Hepatocyte (in vitro differentiated cells): ENCODE measurements around the gene FGF4. TPM values are rescaled to one million over a fixed set of nuclear protein-coding genes. Genes with fewer than 3 reads are reported as not detected.
"Not testable (repeated sequence)": the region's sequence is repeated elsewhere in the genome, so short reads cannot be mapped to it uniquely, and the experiment has no call there.

Experiments used
- DNase-seq: peaks from one replicate; pipeline ENCODE4 v3.0.0-alpha.2; 2016; ENCODE audit warnings: low spot score
- H2AFZ ChIP-seq: fragments of 200-600 bp; sonication (generic); 2 replicates; pipeline ENCODE4 v1.6.0; 2016; ENCODE audit warnings: antibody characterized with exemption, mild to moderate bottlenecking
- H3K27ac ChIP-seq: fragments of 200-600 bp; sonication (generic); 2 replicates; pipeline ENCODE4 v1.5.1; 2016; ENCODE audit warnings: mild to moderate bottlenecking
- H3K27me3 ChIP-seq: fragments of 200-600 bp; sonication (generic); 2 replicates; pipeline ENCODE4 v1.6.1; 2016
- H3K36me3 ChIP-seq: fragments of 200-600 bp; sonication (generic); replicated peaks from 2 replicates; pipeline ENCODE4 v1.5.1; 2016; ENCODE audit warnings: low read depth; ENCODE audit not compliant: insufficient read depth
- H3K4me1 ChIP-seq: fragments of 200-600 bp; sonication (generic); 2 replicates; pipeline ENCODE4 v1.5.1; 2016; ENCODE audit warnings: mild to moderate bottlenecking, moderate library complexity; ENCODE audit not compliant: insufficient read depth
- H3K4me2 ChIP-seq: fragments of 200-600 bp; sonication (generic); 2 replicates; pipeline ENCODE4 v1.6.0; 2016
- H3K4me3 ChIP-seq: fragments of 200-600 bp; sonication (generic); 2 replicates; pipeline ENCODE4 v1.5.1; 2016; ENCODE audit warnings: mild to moderate bottlenecking
- H3K79me2 ChIP-seq: fragments of 200-600 bp; sonication (generic); 2 replicates; pipeline ENCODE4 v1.6.0; 2017; ENCODE audit warnings: mild to moderate bottlenecking
- H3K9me2 ChIP-seq: fragments of 200-600 bp; sonication (generic); replicated peaks from 2 replicates; pipeline ENCODE4 v1.6.0; 2017; ENCODE audit warnings: mild to moderate bottlenecking; ENCODE audit not compliant: insufficient read depth
- H3K9me3 ChIP-seq: fragments of 200-600 bp; sonication (generic); 2 replicates; pipeline ENCODE4 v1.5.1; 2016; ENCODE audit warnings: low read depth, mild to moderate bottlenecking
- H4K20me1 ChIP-seq: fragments of 200-600 bp; sonication (generic); 2 replicates; pipeline ENCODE4 v1.6.0; 2016; ENCODE audit warnings: mild to moderate bottlenecking; ENCODE audit not compliant: insufficient read depth, poor library complexity, severe bottlenecking
- EZH2 ChIP-seq: fragments of 200-600 bp; sonication (generic); IDR thresholded peaks from 2 replicates; pipeline ENCODE4 v1.6.1; 2016; ENCODE audit warnings: antibody characterized with exemption, mild to moderate bottlenecking, borderline replicate concordance
- EZH2phosphoT487 ChIP-seq: fragments of 200-600 bp; sonication (generic); IDR thresholded peaks from one replicate; pipeline ENCODE4 v1.6.1; 2018; ENCODE audit warnings: antibody characterized with exemption, mild to moderate bottlenecking, low read depth, moderate library complexity; ENCODE audit not compliant: unreplicated experiment, severe bottlenecking
- WGBS: methylation state at CpG from one replicate; pipeline ENCODE4 v1.1.6; 2016; ENCODE audit warnings: low lambda C conversion rate; ENCODE audit errors: missing lambda C conversion rate; 5-methylcytosine and 5-hydroxymethylcytosine counted together
- polyA plus RNA-seq: library from polyadenylated mRNA; unstranded; fragments of >200 nt; fragmentation: Nextera tagmentation; extraction: Ambion mirVana; gene quantifications from 2 replicates; pipeline ENCODE4 v1.2.1, GENCODE V29; 2016
- total RNA-seq: library from RNA; depleted of rRNA; stranded (reverse); fragments of >200 nt; gene quantifications from 2 replicates; pipeline ENCODE4 v1.2.3, GENCODE V29; 2014
- TF ChIP-seq, protein P1 (sequence below): fragments of 200-600 bp; sonication (generic); IDR thresholded peaks from 2 replicates; pipeline ENCODE4 v1.5.1; 2016; ENCODE audit warnings: antibody characterized with exemption, mild to moderate bottlenecking; ENCODE audit not compliant: poor library complexity

Gene FGF4
- total and polyA plus RNA-seq, 2 experiments from 2014 or later: not detected

DNA sequence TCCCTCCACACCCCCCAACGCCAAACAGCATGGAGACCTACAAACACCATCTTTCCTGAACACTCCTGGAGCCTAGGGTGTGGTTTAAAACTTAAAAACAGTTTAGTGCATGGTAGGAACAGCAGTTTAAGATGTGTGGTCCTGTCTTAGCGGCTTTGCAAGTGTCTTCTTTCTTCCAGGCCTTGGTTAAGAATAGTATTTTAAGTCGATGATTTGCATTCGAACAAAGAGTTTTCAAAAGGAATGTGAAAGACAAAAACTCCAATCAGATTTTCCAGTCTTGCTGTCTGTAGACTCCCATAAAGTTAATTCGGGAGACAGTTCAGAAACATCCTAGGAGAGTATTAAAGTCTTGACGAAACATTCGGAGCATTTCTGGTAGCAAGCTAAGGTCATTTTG, 3.7 kb downstream of the FGF4 start:
- H3K79me2 ChIP-seq: no peaks in the 10 kb centered on the region
- H3K4me2 ChIP-seq: no peak overlapping the region
- 64% methylated on average over 7 of the region's 7 CpGs for WGBS

DNA sequence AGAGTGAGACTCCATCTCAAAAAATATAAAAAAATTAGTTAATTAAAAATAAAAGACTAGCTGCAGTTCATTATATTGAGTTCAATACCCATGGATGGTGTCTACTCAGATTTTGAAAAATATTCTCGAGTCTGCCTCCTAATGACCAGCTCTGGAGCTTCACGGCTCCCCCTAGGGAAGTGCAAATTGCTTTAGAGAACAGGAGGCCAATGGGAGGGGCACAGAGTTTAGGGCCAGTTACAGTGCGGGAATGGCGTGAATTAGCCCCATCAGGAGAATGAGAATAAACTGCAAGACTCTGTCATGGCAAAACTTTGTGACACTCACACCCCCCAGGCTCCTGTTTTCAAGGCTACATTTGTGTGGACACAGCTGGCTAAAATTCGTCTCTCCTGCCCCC, 4.6 kb downstream of the FGF4 start:
- TF ChIP-seq EZH2 (no peak), EZH2phosphoT487 (no peak)
- TF ChIP-seq, protein P1, sequence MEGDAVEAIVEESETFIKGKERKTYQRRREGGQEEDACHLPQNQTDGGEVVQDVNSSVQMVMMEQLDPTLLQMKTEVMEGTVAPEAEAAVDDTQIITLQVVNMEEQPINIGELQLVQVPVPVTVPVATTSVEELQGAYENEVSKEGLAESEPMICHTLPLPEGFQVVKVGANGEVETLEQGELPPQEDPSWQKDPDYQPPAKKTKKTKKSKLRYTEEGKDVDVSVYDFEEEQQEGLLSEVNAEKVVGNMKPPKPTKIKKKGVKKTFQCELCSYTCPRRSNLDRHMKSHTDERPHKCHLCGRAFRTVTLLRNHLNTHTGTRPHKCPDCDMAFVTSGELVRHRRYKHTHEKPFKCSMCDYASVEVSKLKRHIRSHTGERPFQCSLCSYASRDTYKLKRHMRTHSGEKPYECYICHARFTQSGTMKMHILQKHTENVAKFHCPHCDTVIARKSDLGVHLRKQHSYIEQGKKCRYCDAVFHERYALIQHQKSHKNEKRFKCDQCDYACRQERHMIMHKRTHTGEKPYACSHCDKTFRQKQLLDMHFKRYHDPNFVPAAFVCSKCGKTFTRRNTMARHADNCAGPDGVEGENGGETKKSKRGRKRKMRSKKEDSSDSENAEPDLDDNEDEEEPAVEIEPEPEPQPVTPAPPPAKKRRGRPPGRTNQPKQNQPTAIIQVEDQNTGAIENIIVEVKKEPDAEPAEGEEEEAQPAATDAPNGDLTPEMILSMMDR: no peak

More for the DNA sequence above, 3.7 kb downstream of the FGF4 start:
- TF ChIP-seq EZH2: no peak
- no peak for TF ChIP-seq EZH2phosphoT487
- TF ChIP-seq, protein P1: no peak
- no peaks in the 10 kb centered on the region for H3K36me3 ChIP-seq
- H3K4me1 ChIP-seq: no peaks in the 10 kb centered on the region
- no peak overlapping the region for H3K27ac ChIP-seq
- no peaks in the 10 kb centered on the region for H3K9me2 ChIP-seq
- DNase-seq: no peak
- no peak overlapping the region for H2AFZ ChIP-seq
- H3K4me3 ChIP-seq: no peak overlapping the region
- H3K27me3 ChIP-seq: peaks cover 73% of the 10 kb centered on the region
- no peaks in the 10 kb centered on the region for H4K20me1 ChIP-seq
- H3K9me3 ChIP-seq: no peaks in the 10 kb centered on the region

GRCh38 chr11:69765498-69765995, 9.6 kb downstream of the FGF4 start:
- Histone ChIP-seq H3K4me1 (no peaks in the 10 kb centered on the region), H3K9me3 (no peaks in the 10 kb centered on the region), H3K79me2 (no peaks in the 10 kb centered on the region), H3K36me3 (no peaks in the 10 kb centered on the region), H3K27ac (no peak overlapping the region), H2AFZ (no peak overlapping the region), H3K9me2 (no peaks in the 10 kb centered on the region), H3K27me3 (peaks cover 14% of the 10 kb centered on the region), H4K20me1 (no peaks in the 10 kb centered on the region), H3K4me2 (no peak overlapping the region), H3K4me3 (no peak overlapping the region)
- WGBS: 80% methylated on average over 10 of the region's 10 CpGs
- DNase-seq: no peak
- TF ChIP-seq, protein P1: no peak
- no peak for TF ChIP-seq EZH2
- TF ChIP-seq EZH2phosphoT487: no peak

More for the DNA sequence above, 4.6 kb downstream of the FGF4 start:
- Histone ChIP-seq H3K4me3 (no peak overlapping the region), H4K20me1 (no peaks in the 10 kb centered on the region), H3K9me3 (no peaks in the 10 kb centered on the region), H3K4me1 (no peaks in the 10 kb centered on the region), H3K79me2 (no peaks in the 10 kb centered on the region), H3K27ac (no peak overlapping the region), H3K4me2 (no peak overlapping the region), H3K9me2 (no peaks in the 10 kb centered on the region), H3K36me3 (no peaks in the 10 kb centered on the region), H2AFZ (no peak overlapping the region), H3K27me3 (peaks cover 64% of the 10 kb centered on the region)
- 30% methylated on average over 5 of the region's 5 CpGs for WGBS
- no peak for DNase-seq

GRCh38 chr11:69764918-69765317, 10.2 kb downstream of the FGF4 start:
- H2AFZ ChIP-seq, H3K27ac ChIP-seq, H3K4me2 ChIP-seq, H3K4me1 ChIP-seq, DNase-seq, H4K20me1 ChIP-seq, H3K27me3 ChIP-seq, H3K4me3 ChIP-seq, H3K36me3 ChIP-seq, H3K79me2 ChIP-seq, H3K9me2 ChIP-seq, H3K9me3 ChIP-seq: not testable (repeated sequence)
- 94% methylated on average over 7 of the region's 7 CpGs for WGBS
